Colonic mucosa (tissue), 4 donors: ENCODE data around the gene SPATA6. TPM values are rescaled to one million over a fixed set of nuclear protein-coding genes. Genes with fewer than 3 reads are reported as not detected.
"Not testable (repeated sequence)": the region's sequence is repeated elsewhere in the genome, so short reads cannot be mapped to it uniquely, and the experiment has no call there.

ENCODE experiments used
- DNase-seq: peaks from one replicate; pipeline ENCODE4 v3.0.0-alpha.2; 2020
- H3K27ac ChIP-seq: fragments of 200-600 bp; one replicate; pipeline ENCODE4 v1.8.0; 2021
- H3K27me3 ChIP-seq: fragments of 200-600 bp; one replicate; pipeline ENCODE4 v1.8.0; 2021
- H3K36me3 ChIP-seq: fragments of 200-600 bp; one replicate; pipeline ENCODE4 v1.8.0; 2021
- H3K4me1 ChIP-seq: fragments of 200-600 bp; one replicate; pipeline ENCODE4 v1.8.0; 2021; ENCODE audit warnings: mild to moderate bottlenecking
- H3K4me3 ChIP-seq: fragments of 200-600 bp; one replicate; pipeline ENCODE4 v1.8.0; 2021
- H3K9ac ChIP-seq, 2 donors: one replicate each; pipeline ENCODE4 v1.7.0; 2013; ENCODE audit warnings: control low read depth in 2 of 2, low read depth in 2 of 2, low read length in 2 of 2
- H3K9me3 ChIP-seq: fragments of 200-600 bp; one replicate; pipeline ENCODE4 v1.8.0; 2021
- CTCF ChIP-seq: fragments of 200-600 bp; IDR thresholded peaks from one replicate; pipeline ENCODE4 v1.8.0; 2022; ENCODE audit warnings: antibody characterized with exemption, mild to moderate bottlenecking
- intact Hi-C: fragments of 100-400 bp; cut with DNase I; formaldehyde crosslinking; loops from one replicate; pipeline ENCODE4 v1.14.1; 2022
- total RNA-seq, 2 donors: library from RNA; stranded (reverse); fragmentation: NEBNext Ultra II Directional in 1 of 2; extraction: Animal tissue kit (Norgen Biotek cat#: 25700) in 1 of 2; gene quantifications; one replicate each; pipeline ENCODE4 v1.2.1, GENCODE V29; 2021
- donor health status: healthy.
- donor health status: DM: no; HTN: no; CAD: no.
- donor health status: DM: no; HTN: no; CAD: no.

Gene SPATA6
- total RNA-seq, 2 donors from 2014 or later = 9.1 to 9.4 TPM

GRCh38 chr1:48302652-48303051 is 169.4 kb downstream of the SPATA6 start:
- DNase-seq = no peak
- intact Hi-C loops = no loop called here

GRCh38 chr1:48294656-48295055 is 177.3 kb downstream of the SPATA6 start:
- Histone ChIP-seq H3K4me3 (no peak overlapping the region), H3K27me3 (no peaks in the 10 kb centered on the region), H3K27ac (no peak overlapping the region), H3K36me3 (no peaks in the 10 kb centered on the region), H3K4me1 (no peaks in the 10 kb centered on the region), H3K9ac (no peak overlapping the region), H3K9me3 (no peaks in the 10 kb centered on the region)
- no peak for TF ChIP-seq CTCF
- DNase-seq = no peak
- intact Hi-C loops = no loop called here

More at GRCh38 chr1:48302652-48303051, 169.4 kb downstream of the SPATA6 start:
- Histone ChIP-seq H3K27ac (no peak overlapping the region), H3K27me3 (no peaks in the 10 kb centered on the region), H3K4me3 (no peak overlapping the region), H3K36me3 (no peaks in the 10 kb centered on the region), H3K9me3 (no peaks in the 10 kb centered on the region), H3K9ac (no peak overlapping the region), H3K4me1 (no peaks in the 10 kb centered on the region)
- no peak for TF ChIP-seq CTCF

GRCh38 chr1:48294094-48294493 is 177.9 kb downstream of the SPATA6 start:
- H3K9me3 ChIP-seq, H3K9ac ChIP-seq, intact Hi-C loops, DNase-seq, H3K36me3 ChIP-seq, H3K4me1 ChIP-seq, H3K4me3 ChIP-seq, H3K27ac ChIP-seq, H3K27me3 ChIP-seq: not testable (repeated sequence)

- Histone ChIP-seq H3K4me3 (no peak overlapping the region), H3K27ac (no peak overlapping the region), H3K9me3 (no peaks in the 10 kb centered on the region), H3K4me1 (no peaks in the 10 kb centered on the region), H3K27me3 (no peaks in the 10 kb centered on the region), H3K36me3 (no peaks in the 10 kb centered on the region), H3K9ac (no peak overlapping the region)
- TF ChIP-seq CTCF = no peak
- DNase-seq = no peak
- intact Hi-C loops = no loop called here
These were observed 179.3 kb downstream of the SPATA6 start for GRCh38 chr1:48292706-48293105.

- Histone ChIP-seq H3K9ac (no peak overlapping the region), H3K36me3 (no peaks in the 10 kb centered on the region), H3K27me3 (no peaks in the 10 kb centered on the region), H3K9me3 (no peaks in the 10 kb centered on the region), H3K4me1 (no peaks in the 10 kb centered on the region), H3K4me3 (no peak overlapping the region), H3K27ac (no peak overlapping the region)
- TF ChIP-seq CTCF = no peak
- intact Hi-C loops = no loop called here
- DNase-seq = no peak
These were observed 180.6 kb downstream of the SPATA6 start for GRCh38 chr1:48291421-48291820.

- Histone ChIP-seq H3K4me3 (no peak overlapping the region), H3K9me3 (no peaks in the 10 kb centered on the region), H3K27me3 (no peaks in the 10 kb centered on the region), H3K4me1 (no peaks in the 10 kb centered on the region), H3K9ac (no peak overlapping the region), H3K27ac (no peak overlapping the region), H3K36me3 (no peaks in the 10 kb centered on the region)
- DNase-seq = no peak
- TF ChIP-seq CTCF = no peak
- intact Hi-C loops = no loop called here
These were observed 186.5 kb downstream of the SPATA6 start for GRCh38 chr1:48285525-48285924.

- not testable (repeated sequence) for DNase-seq, H3K27me3 ChIP-seq
These were observed 187.1 kb downstream of the SPATA6 start for GRCh38 chr1:48284696-48285420.

GRCh38 chr1:48282329-48282728 is 189.7 kb downstream of the SPATA6 start:
- H3K4me3 ChIP-seq, H3K9ac ChIP-seq, H3K36me3 ChIP-seq, H3K27me3 ChIP-seq, H3K27ac ChIP-seq, H3K9me3 ChIP-seq, H3K4me1 ChIP-seq, intact Hi-C loops, DNase-seq: not testable (repeated sequence)

More at GRCh38 chr1:48284696-48285420, 187.1 kb downstream of the SPATA6 start:
- H3K4me1 ChIP-seq, H3K4me3 ChIP-seq, H3K27ac ChIP-seq, H3K9ac ChIP-seq, intact Hi-C loops, H3K9me3 ChIP-seq, H3K36me3 ChIP-seq: not testable (repeated sequence)

GRCh38 chr1:48277437-48277836 is 194.6 kb downstream of the SPATA6 start:
- H3K27ac ChIP-seq, intact Hi-C loops, H3K36me3 ChIP-seq, H3K27me3 ChIP-seq, H3K4me3 ChIP-seq, H3K9ac ChIP-seq, H3K9me3 ChIP-seq, H3K4me1 ChIP-seq, DNase-seq: not testable (repeated sequence)
